ENCODE data around the gene SERPINA10. TPM values are rescaled to one million over a fixed set of nuclear protein-coding genes. Genes with fewer than 3 reads are reported as not detected.

Gene SERPINA10
- total RNA-seq, 1 donor from 2014 or later = not detected

DNA sequence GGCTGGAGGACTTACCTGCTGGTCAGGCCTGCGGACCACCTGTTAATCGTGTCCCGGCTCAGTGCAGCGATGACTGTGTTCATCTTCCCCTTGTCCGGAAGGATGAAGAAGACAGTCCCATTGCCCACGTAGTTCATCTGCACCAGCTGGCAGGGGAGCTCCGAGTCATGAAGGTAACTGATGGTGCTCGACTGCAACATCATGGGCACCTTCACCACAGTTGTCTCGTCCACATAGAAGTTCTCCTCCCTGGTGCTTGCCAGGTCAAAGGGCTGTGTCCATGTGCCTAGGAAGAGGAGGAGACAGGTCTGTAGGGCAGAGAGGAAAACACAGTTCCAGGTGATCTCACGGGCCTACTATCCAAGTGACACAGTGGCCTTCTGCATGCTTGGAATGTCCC is 16.7 kb upstream of the SERPINA10 start:
- no peaks in the 10 kb centered on the region for H3K4me1 Mint-ChIP-seq (ENCODE audit: unreplicated experiment)
- peaks cover 4% of the 10 kb centered on the region for H3K36me3 Mint-ChIP-seq (ENCODE audit: low read depth, unreplicated experiment)
- no peak overlapping the region for H3K4me3 Mint-ChIP-seq (ENCODE audit: unreplicated experiment)
- peaks cover 5% of the 10 kb centered on the region for H3K27me3 Mint-ChIP-seq (ENCODE audit: unreplicated experiment)
- DNase-seq (ENCODE audit: low spot score) = no peak
- no peak overlapping the region for H3K27ac Mint-ChIP-seq (ENCODE audit: unreplicated experiment)
- TF ChIP-seq, protein P1, sequence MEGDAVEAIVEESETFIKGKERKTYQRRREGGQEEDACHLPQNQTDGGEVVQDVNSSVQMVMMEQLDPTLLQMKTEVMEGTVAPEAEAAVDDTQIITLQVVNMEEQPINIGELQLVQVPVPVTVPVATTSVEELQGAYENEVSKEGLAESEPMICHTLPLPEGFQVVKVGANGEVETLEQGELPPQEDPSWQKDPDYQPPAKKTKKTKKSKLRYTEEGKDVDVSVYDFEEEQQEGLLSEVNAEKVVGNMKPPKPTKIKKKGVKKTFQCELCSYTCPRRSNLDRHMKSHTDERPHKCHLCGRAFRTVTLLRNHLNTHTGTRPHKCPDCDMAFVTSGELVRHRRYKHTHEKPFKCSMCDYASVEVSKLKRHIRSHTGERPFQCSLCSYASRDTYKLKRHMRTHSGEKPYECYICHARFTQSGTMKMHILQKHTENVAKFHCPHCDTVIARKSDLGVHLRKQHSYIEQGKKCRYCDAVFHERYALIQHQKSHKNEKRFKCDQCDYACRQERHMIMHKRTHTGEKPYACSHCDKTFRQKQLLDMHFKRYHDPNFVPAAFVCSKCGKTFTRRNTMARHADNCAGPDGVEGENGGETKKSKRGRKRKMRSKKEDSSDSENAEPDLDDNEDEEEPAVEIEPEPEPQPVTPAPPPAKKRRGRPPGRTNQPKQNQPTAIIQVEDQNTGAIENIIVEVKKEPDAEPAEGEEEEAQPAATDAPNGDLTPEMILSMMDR (IDR thresholded peaks at IDR 0.05; ENCODE audit: unreplicated experiment) = no peak
- H3K9me3 Mint-ChIP-seq (ENCODE audit: unreplicated experiment) = no peaks in the 10 kb centered on the region

DNA sequence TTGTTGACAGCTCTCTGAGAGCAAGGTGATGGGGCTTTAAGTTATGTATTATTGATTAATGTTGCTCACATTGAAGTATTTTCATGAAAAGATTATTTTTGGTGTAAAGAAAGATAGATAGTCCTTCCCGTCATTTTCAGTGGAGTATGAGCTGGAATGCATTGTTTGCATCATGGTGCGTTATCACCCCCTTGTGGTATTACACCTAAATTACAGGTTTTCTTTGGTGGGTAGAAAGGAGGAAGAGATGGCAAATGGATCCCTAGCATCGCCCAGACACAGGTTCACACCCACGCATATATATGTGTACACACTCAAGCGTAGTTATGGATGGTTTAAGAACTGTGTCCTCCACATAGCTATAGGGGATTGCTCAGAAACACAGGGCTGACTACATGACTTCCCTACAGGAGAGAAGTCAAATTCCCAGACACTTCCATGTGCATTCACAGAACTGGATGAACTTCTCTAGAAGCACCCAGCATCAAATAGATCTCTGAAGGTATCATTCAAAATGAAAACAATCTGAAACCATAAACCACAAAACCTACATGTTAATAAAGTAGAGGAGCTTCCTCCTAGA is 14.4 kb upstream of the SERPINA10 start:
- Mint-ChIP-seq H3K27ac (ENCODE audit: unreplicated experiment) (no peak overlapping the region), H3K36me3 (ENCODE audit: low read depth, unreplicated experiment) (peaks cover 4% of the 10 kb centered on the region), H3K4me3 (ENCODE audit: unreplicated experiment) (no peak overlapping the region), H3K9me3 (ENCODE audit: unreplicated experiment) (no peaks in the 10 kb centered on the region), H3K27me3 (ENCODE audit: unreplicated experiment) (peaks cover 5% of the 10 kb centered on the region), H3K4me1 (ENCODE audit: unreplicated experiment) (no peaks in the 10 kb centered on the region)
- TF ChIP-seq, protein P1 (IDR thresholded peaks at IDR 0.05; ENCODE audit: unreplicated experiment) = peak; percentile 79
- DNase-seq (ENCODE audit: low spot score) = no peak

DNA sequence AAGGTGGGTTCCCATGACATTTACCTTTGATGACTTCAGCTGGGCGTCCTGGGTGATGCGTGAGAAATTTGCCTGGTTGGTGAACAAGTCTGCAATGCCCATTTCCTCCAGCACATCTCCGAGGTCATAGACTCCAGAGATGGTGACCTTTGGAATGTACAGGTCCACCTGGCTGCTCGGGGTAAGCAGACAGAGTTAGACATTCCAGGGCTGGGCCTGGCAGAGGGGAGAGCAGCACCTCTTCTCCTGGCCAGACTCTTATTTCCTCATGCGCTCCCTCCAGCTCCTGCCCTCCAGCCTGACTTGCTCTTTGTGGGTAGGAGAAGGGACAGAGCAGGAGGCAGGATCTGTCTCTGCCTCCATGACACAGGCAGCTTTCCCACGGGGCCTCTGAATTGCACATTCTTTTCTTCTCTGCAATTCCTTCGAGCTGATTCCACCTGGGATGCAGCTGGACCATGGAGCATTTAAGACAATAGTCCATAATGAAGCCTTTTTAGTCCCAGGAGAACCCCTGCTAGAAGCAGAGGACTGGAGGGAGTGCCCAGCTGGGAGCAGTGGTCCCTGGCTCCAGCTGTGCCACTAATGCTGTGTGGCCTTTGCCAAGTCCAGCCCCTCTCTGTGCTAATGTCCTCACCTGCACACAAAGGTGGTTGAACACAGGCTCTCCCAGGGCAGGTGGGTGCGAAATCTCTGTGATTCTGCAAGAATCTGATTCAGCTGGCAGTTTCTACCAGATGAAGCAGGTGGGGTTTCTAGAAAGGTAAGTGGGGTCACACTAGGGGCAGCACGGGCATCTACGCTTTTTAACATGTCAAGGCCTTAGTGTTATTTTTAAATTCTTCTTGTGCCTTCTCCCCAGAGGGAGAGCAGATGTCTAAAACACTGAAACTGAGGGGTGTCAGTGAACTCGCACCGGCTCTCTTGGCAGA is 13.2 kb upstream of the SERPINA10 start:
- Mint-ChIP-seq H3K27ac (ENCODE audit: unreplicated experiment) (no peak overlapping the region), H3K4me1 (ENCODE audit: unreplicated experiment) (no peaks in the 10 kb centered on the region), H3K4me3 (ENCODE audit: unreplicated experiment) (no peak overlapping the region), H3K27me3 (ENCODE audit: unreplicated experiment) (peaks cover 5% of the 10 kb centered on the region), H3K36me3 (ENCODE audit: low read depth, unreplicated experiment) (peaks cover 4% of the 10 kb centered on the region), H3K9me3 (ENCODE audit: unreplicated experiment) (no peaks in the 10 kb centered on the region)
- DNase-seq (ENCODE audit: low spot score) = no peak
- TF ChIP-seq, protein P1 (IDR thresholded peaks at IDR 0.05; ENCODE audit: unreplicated experiment) = no peak

DNA sequence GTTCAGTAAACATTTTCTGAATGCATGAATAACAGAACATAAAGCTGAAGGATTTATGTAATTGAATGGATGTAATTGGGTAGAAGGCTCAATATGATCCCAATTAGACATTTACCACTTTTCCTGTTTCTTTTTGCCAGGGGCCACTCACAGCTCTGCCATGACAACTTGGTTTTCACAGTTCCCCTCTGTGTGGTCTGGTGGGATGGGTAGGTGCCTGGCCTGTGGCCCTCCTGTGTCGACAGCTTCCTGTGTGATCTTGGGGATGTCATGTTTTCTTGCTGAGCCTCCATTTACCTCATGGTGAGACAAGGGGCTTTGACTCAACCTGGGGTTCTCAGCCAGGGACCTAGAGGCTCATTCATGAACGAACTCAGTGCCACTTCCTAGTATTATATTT is 12.6 kb upstream of the SERPINA10 start:
- TF ChIP-seq, protein P1 (IDR thresholded peaks at IDR 0.05; ENCODE audit: unreplicated experiment) = no peak
- no peaks in the 10 kb centered on the region for H3K4me1 Mint-ChIP-seq (ENCODE audit: unreplicated experiment)
- H3K27ac Mint-ChIP-seq (ENCODE audit: unreplicated experiment) = no peak overlapping the region
- H3K36me3 Mint-ChIP-seq (ENCODE audit: low read depth, unreplicated experiment) = peaks cover 4% of the 10 kb centered on the region
- no peak for DNase-seq (ENCODE audit: low spot score)
- H3K4me3 Mint-ChIP-seq (ENCODE audit: unreplicated experiment) = no peak overlapping the region
- H3K27me3 Mint-ChIP-seq (ENCODE audit: unreplicated experiment) = peaks cover 5% of the 10 kb centered on the region
- H3K9me3 Mint-ChIP-seq (ENCODE audit: unreplicated experiment) = no peaks in the 10 kb centered on the region

DNA sequence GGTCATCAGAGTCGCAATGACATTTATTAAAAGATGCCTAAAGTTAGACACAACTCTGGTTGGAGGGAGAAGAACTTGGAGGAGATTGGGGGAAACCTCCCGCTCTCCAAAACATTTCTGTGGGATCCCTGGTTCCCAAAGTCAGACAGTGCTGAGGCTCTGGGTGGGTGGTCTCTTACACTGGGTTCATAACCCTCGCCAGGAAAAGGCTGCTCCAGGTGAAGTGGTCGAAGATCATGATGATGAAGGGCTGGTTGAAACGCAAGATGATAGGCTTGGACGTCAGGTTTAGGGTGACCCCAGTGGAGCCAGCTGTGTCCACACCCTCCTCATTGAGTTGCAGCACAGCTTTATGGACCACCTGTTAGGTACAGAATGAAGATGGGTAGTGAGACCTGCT is 11.2 kb upstream of the SERPINA10 start:
- Mint-ChIP-seq H3K9me3 (ENCODE audit: unreplicated experiment) (no peaks in the 10 kb centered on the region), H3K4me1 (ENCODE audit: unreplicated experiment) (no peaks in the 10 kb centered on the region), H3K27me3 (ENCODE audit: unreplicated experiment) (peaks cover 5% of the 10 kb centered on the region), H3K4me3 (ENCODE audit: unreplicated experiment) (no peak overlapping the region), H3K36me3 (ENCODE audit: low read depth, unreplicated experiment) (peaks cover 4% of the 10 kb centered on the region), H3K27ac (ENCODE audit: unreplicated experiment) (no peak overlapping the region)
- TF ChIP-seq, protein P1 (IDR thresholded peaks at IDR 0.05; ENCODE audit: unreplicated experiment) = no peak
- DNase-seq (ENCODE audit: low spot score) = no peak
